GM19438 (cell line): ENCODE measurements around the gene RHBDD3.
"Not testable (repeated sequence)": the region's sequence is repeated elsewhere in the genome, so short reads cannot be mapped to it uniquely, and the experiment has no call there.

Experiments
- ATAC-seq: cut with Tn5 transposase; IDR thresholded peaks from one replicate; pipeline ENCODE4 v1.9.1; 2021; ENCODE audit warnings: low read depth; ENCODE audit not compliant: unreplicated experiment

RHBDD3 gene

GRCh38 chr22:29219881-29220670 is 47.7 kb downstream of the RHBDD3 start:
- ATAC-seq: no peak

- ATAC-seq: not testable (repeated sequence)
Measured at GRCh38 chr22:29219409-29219782, 48.4 kb downstream of the RHBDD3 start.

- ATAC-seq: no peak
Measured at GRCh38 chr22:29218758-29219408, 48.9 kb downstream of the RHBDD3 start.

- no peak for ATAC-seq
Measured at GRCh38 chr22:29217827-29218757, 49.7 kb downstream of the RHBDD3 start.

GRCh38 chr22:29216873-29217666 is 50.7 kb downstream of the RHBDD3 start:
- no peak for ATAC-seq

GRCh38 chr22:29216011-29216872 is 51.5 kb downstream of the RHBDD3 start:
- ATAC-seq: no peak

GRCh38 chr22:29215012-29215860 is 52.5 kb downstream of the RHBDD3 start:
- ATAC-seq: no peak

GRCh38 chr22:29214232-29214631 is 53.5 kb downstream of the RHBDD3 start:
- ATAC-seq: no peak

GRCh38 chr22:29213493-29213892 is 54.3 kb downstream of the RHBDD3 start:
- ATAC-seq: no peak

- ATAC-seq: no peak
Measured at GRCh38 chr22:29212743-29213142, 55.0 kb downstream of the RHBDD3 start.

- ATAC-seq: no peak
Measured at GRCh38 chr22:29211466-29211865, 56.3 kb downstream of the RHBDD3 start.

- ATAC-seq: no peak
Measured at GRCh38 chr22:29211066-29211465, 56.7 kb downstream of the RHBDD3 start.
